ENCODE measurements around the gene A1CF.

- no peak for TF ChIP-seq CTCF (conservative IDR thresholded peaks at IDR 0.05)
- no peak for TF ChIP-seq EZH2 (IDR thresholded peaks at IDR 0.05; ENCODE audit: low read depth)
Measured at GRCh38 chr10:50927522-50928189, 42.2 kb upstream of the A1CF start.
